Lower leg skin (tissue), 4 donors: ENCODE results near the gene GRB10. TPM values are rescaled to one million over a fixed set of nuclear protein-coding genes. Genes with fewer than 3 reads are reported as not detected.

ENCODE experiments used
- DNase-seq, 2 donors: peaks; one replicate each; pipeline ENCODE4 v3.0.0-alpha.2; 2019; ENCODE audit warnings: low spot score in 2 of 2
- H3K4me3 ChIP-seq: fragments of 200-600 bp; sonication (generic); 2 replicates; pipeline ENCODE4 v1.5.1; 2017; ENCODE audit warnings: mild to moderate bottlenecking, low read depth; ENCODE audit not compliant: poor library complexity, severe bottlenecking
- CTCF ChIP-seq, 3 donors: fragments of 450-650 bp; IDR thresholded peaks; one replicate each; pipeline ENCODE4 v1.5.1; 2016; ENCODE audit warnings: antibody characterized with exemption in 3 of 3, mild to moderate bottlenecking in 3 of 3, moderate library complexity in 2 of 3
- POLR2A ChIP-seq, 2 donors: fragments of 450-650 bp; IDR thresholded peaks; one replicate each; pipeline ENCODE4 v1.6.1; 2016 to 2017; ENCODE audit warnings: antibody characterized with exemption in 2 of 2, mild to moderate bottlenecking in 1 of 2, moderate library complexity in 1 of 2
- WGBS, 2 donors: methylation state at CpG; one replicate each; pipeline ENCODE4 v1.1.5; 2018; 5-methylcytosine and 5-hydroxymethylcytosine counted together
- intact Hi-C: fragments of 100-400 bp; cut with DNase I; formaldehyde crosslinking; loops from one replicate; pipeline ENCODE4 v1.15.0; 2023; ENCODE audit warnings: low total_unique reads
- total RNA-seq, 4 donors: library from RNA; depleted of rRNA; stranded (reverse); fragments of >200 nt; gene quantifications; one replicate each; pipeline ENCODE4 v1.1.0, GENCODE V29; 2016

Gene GRB10
- total RNA-seq, 4 donors from 2014 or later: 6.6 to 25.7 (median 15.2) TPM

GRCh38 chr7:50801907-50802306 lies 19.2 kb upstream of the GRB10 start:
- 58 to 81% methylated on average over 1 of the region's 1 CpG for WGBS, 2 donors
- no peak overlapping the region for H3K4me3 ChIP-seq
- DNase-seq: no peak
- no peak for TF ChIP-seq POLR2A (IDR thresholded peaks at IDR 0.05)
- no peak for TF ChIP-seq CTCF (IDR thresholded peaks at IDR 0.05)
- intact Hi-C loops: loop anchor here (10.0 kb wide), 1 partner anchor 77 kb away; no protein-coding TSS in a partner anchor

- 87% methylated on average over 8 of the region's 8 CpGs for WGBS, 2 donors
- TF ChIP-seq CTCF (IDR thresholded peaks at IDR 0.05) (no peak), POLR2A (IDR thresholded peaks at IDR 0.05) (no peak)
- DNase-seq: no peak
- intact Hi-C loops: loop anchor here (10.0 kb wide), 1 partner anchor 75 kb away; no protein-coding TSS in a partner anchor
- H3K4me3 ChIP-seq: no peak overlapping the region
Measured at GRCh38 chr7:50799873-50800272, 17.2 kb upstream of the GRB10 start.

GRCh38 chr7:50798126-50798525 lies 15.4 kb upstream of the GRB10 start:
- WGBS, 2 donors: 89 to 90% methylated on average over 2 of the region's 2 CpGs

GRCh38 chr7:50795831-50796230 lies 13.1 kb upstream of the GRB10 start:
- intact Hi-C loops: no loop called here
- 86 to 87% methylated on average over 5 of the region's 5 CpGs for WGBS, 2 donors
- DNase-seq: no peak
- no peak overlapping the region for H3K4me3 ChIP-seq
- TF ChIP-seq CTCF (IDR thresholded peaks at IDR 0.05): no peak
- no peak for TF ChIP-seq POLR2A (IDR thresholded peaks at IDR 0.05)

More at GRCh38 chr7:50798126-50798525, 15.4 kb upstream of the GRB10 start:
- no peak for TF ChIP-seq POLR2A (IDR thresholded peaks at IDR 0.05)
- no peak for TF ChIP-seq CTCF (IDR thresholded peaks at IDR 0.05)
- H3K4me3 ChIP-seq: no peak overlapping the region
- DNase-seq: no peak
- intact Hi-C loops: no loop called here

- WGBS, 2 donors: 66 to 69% methylated on average over 2 of the region's 2 CpGs
- intact Hi-C loops: no loop called here
- no peak for TF ChIP-seq CTCF (IDR thresholded peaks at IDR 0.05)
- no peak for TF ChIP-seq POLR2A (IDR thresholded peaks at IDR 0.05)
- no peak overlapping the region for H3K4me3 ChIP-seq
- no peak for DNase-seq
Measured at GRCh38 chr7:50795253-50795652, 12.6 kb upstream of the GRB10 start.

GRCh38 chr7:50793947-50794570 lies 11.4 kb upstream of the GRB10 start:
- intact Hi-C loops: no loop called here
- TF ChIP-seq POLR2A (IDR thresholded peaks at IDR 0.05) (no peak), CTCF (IDR thresholded peaks at IDR 0.05) (no peak)
- WGBS, 2 donors: 74 to 83% methylated on average over 18 of the region's 18 CpGs
- no peak for DNase-seq
- no peak overlapping the region for H3K4me3 ChIP-seq
